Left renal cortex interstitium (tissue), 4 donors: ENCODE measurements around the gene CGRRF1. TPM values are rescaled to one million over a fixed set of nuclear protein-coding genes. Genes with fewer than 3 reads are reported as not detected.

Experiments used
- DNase-seq, 4 donors: peaks; one replicate each; pipeline ENCODE4 v3.0.0-alpha.2; 2013; ENCODE audit warnings: low read depth in 4 of 4, low spot score in 2 of 4, missing footprints in 1 of 4
- polyA plus RNA-seq, 4 donors: library from polyadenylated mRNA; unstranded; fragments of 120-200 nt; gene quantifications; one replicate each; pipeline ENCODE4 v1.2.1, GENCODE V29; 2013; ENCODE audit not compliant: insufficient read length in 4 of 4

CGRRF1 gene
- polyA plus RNA-seq, 4 donors = 27.7 to 37.7 (median 30.5) TPM

DNA sequence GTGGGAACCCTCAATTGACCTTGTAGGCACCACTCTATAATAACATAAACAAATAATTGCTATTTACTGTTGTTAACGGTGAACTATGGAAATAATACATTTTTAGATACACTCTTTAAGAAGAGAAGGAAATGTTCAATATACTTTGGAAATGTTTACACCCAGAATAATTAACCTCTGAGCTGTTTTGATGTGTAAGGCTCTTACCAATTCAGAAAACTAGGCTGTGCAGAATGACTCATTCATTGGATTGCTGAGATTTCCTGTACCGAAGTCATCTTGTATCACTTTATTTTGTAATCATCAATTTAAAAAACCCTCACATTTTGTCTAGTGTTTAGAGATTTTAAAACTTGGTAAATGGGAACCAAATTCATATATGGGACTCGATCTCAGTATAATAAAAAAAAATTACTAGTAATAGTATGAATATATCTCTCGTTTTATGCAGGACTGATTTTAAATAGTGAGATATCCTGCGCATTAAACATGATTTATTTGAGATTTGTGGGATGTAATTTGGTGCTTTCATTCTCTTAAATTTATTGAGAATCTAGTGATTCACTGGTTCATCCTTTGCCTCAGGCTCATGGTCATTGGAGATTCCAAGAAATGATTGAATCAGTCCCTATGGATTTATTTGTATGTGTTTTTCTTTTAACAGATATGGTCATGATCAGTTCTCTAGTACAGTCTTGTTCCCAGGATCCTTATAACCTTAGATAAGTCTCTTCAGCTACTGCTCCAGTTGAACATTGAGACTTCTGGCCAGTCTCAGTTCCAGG, 61.1 kb downstream of the CGRRF1 start:
- DNase-seq = no peak

DNA sequence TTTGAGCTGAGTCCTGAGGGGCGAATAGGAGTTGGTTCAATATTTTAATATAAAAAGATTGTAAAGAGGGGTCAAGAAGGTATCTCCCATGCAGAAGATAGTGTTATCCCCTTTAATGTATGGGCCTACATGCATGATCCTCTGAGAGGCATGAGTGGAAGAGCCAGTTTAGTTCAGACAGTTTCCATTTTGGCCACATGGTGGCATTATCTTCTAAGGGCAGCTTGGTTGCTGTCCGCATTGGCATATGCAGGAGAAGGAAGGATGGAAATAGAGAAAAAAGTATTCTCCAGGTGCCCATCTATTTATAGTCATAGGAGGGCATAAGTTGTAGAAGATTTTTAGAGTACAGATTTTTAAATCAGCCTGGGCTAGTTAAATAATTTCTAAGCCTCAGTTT, 62.6 kb downstream of the CGRRF1 start:
- no peak for DNase-seq

- DNase-seq = no peak
Observed at GRCh38 chr14:54574528-54574927, 64.8 kb downstream of the CGRRF1 start.

- no peak for DNase-seq
Observed at GRCh38 chr14:54577494-54577893, 67.8 kb downstream of the CGRRF1 start.

GRCh38 chr14:54577977-54578376, 68.3 kb downstream of the CGRRF1 start:
- no peak for DNase-seq

DNA sequence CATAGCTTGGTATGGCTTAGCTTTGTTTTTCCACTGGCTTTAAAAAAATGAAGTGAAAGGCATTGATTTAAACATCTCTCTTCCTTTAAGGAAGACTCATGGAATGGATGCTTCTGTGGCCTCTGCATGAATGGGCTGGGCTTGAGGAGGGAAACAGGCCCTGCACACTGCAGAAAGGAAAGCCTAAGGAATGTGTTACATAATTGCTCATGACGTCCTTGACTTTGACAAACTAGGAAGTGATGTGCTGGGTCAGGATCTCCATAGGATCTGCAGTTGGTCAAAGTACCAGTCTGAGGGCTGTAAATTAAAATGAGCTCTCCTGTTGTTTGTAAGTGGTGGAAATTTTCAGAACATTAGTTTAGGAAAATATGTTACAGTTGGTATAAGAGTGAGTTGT, 69.9 kb downstream of the CGRRF1 start:
- no peak for DNase-seq

DNA sequence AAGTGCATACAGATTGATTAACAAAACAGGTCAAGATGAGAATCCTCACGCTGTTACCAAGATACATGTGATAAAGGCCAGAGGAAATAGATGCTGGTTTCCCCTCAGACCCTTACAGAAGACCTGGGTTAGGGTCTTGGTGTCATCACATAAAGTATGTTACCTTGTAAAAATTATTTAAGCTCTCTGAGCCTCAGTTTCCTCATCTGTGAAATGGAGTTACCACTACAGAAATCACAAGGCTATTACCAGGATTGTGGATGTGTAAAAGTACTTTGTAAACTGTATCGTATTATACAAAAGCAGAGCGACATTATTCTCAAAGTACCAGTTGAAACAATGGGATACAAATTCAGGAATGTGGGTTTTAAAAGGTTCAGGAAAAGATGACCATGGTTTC, 71.2 kb downstream of the CGRRF1 start:
- no peak for DNase-seq

GRCh38 chr14:54582334-54582733, 72.6 kb downstream of the CGRRF1 start:
- DNase-seq = no peak

GRCh38 chr14:54584097-54584496, 74.4 kb downstream of the CGRRF1 start:
- no peak for DNase-seq

GRCh38 chr14:54585214-54585613, 75.5 kb downstream of the CGRRF1 start:
- DNase-seq = no peak

Other genes with a start within 250 kb of the CGRRF1 start
- gene CDKN3, start 112.9 kb upstream of the CGRRF1 start, polyA plus RNA-seq = 10 to 100 TPM; 20.0 to 24.4 (median 21.7) TPM
- 100 to 1,000 TPM; 107 to 159 (median 133) TPM for gene CNIH1, start 68.5 kb upstream of the CGRRF1 start, polyA plus RNA-seq
- gene GMFB, start 20.9 kb upstream of the CGRRF1 start, polyA plus RNA-seq = 10 to 100 TPM; 76.3 to 98.5 (median 95.4) TPM
- gene SAMD4A, start 57.2 kb downstream of the CGRRF1 start, polyA plus RNA-seq = 10 to 100 TPM in 2 of 4 donors, 1 to 10 TPM in 2; 8.2 to 11.3 (median 9.9) TPM